Mucosa of rectum (tissue), 2 donors: ENCODE results near the gene HLA-A.

Source experiments
- H3K27ac ChIP-seq, 2 donors: one replicate each; pipeline ENCODE4 v1.7.0; 2013; ENCODE audit warnings: inconsistent platforms in 2 of 2, low read depth in 2 of 2, low read length in 2 of 2
- H3K27me3 ChIP-seq, 2 donors: one replicate each; pipeline ENCODE4 v1.7.0; 2013; ENCODE audit warnings: low read length in 2 of 2; ENCODE audit not compliant: control insufficient read depth in 2 of 2, insufficient read depth in 2 of 2
- H3K36me3 ChIP-seq, 2 donors: one replicate each; pipeline ENCODE4 v1.7.0; 2013; ENCODE audit warnings: low read length in 2 of 2; ENCODE audit not compliant: control insufficient read depth in 2 of 2, insufficient read depth in 2 of 2
- H3K4me1 ChIP-seq, 2 donors: one replicate each; pipeline ENCODE4 v1.7.0; 2013; ENCODE audit warnings: low read length in 2 of 2, mild to moderate bottlenecking in 1 of 2; ENCODE audit not compliant: control insufficient read depth in 2 of 2, insufficient read depth in 2 of 2
- H3K4me3 ChIP-seq, 2 donors: one replicate each; pipeline ENCODE4 v1.7.0; 2013; ENCODE audit warnings: low read length in 2 of 2
- H3K9ac ChIP-seq, 2 donors: one replicate each; pipeline ENCODE4 v1.7.0; 2013; ENCODE audit warnings: low read length in 2 of 2, low read depth in 1 of 2, mild to moderate bottlenecking in 1 of 2
- H3K9me3 ChIP-seq, 2 donors: one replicate each; pipeline ENCODE4 v1.7.0; 2013; ENCODE audit warnings: low read length in 2 of 2; ENCODE audit not compliant: control insufficient read depth in 2 of 2
- donor health status: healthy.
- donor health status: Normal muscosa, but diverticular disease.

The HLA-A gene

DNA sequence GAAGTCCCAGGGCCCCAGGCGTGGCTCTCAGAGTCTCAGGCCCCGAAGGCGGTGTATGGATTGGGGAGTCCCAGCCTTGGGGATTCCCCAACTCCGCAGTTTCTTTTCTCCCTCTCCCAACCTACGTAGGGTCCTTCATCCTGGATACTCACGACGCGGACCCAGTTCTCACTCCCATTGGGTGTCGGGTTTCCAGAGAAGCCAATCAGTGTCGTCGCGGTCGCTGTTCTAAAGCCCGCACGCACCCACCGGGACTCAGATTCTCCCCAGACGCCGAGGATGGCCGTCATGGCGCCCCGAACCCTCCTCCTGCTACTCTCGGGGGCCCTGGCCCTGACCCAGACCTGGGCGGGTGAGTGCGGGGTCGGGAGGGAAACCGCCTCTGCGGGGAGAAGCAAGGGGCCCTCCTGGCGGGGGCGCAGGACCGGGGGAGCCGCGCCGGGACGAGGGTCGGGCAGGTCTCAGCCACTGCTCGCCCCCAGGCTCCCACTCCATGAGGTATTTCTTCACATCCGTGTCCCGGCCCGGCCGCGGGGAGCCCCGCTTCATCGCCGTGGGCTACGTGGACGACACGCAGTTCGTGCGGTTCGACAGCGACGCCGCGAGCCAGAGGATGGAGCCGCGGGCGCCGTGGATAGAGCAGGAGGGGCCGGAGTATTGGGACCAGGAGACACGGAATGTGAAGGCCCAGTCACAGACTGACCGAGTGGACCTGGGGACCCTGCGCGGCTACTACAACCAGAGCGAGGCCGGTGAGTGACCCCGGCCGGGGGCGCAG lies at the start of gene HLA-A:
HLA-A (plus strand) TSS at position 258 of the 778 bp plus-strand sequence; CDS start at position 280, 22 bp downstream.
- Histone ChIP-seq H3K27ac (peak within 1 kb of the TSS; percentile 90 to 91), H3K36me3 (peaks cover 12 to 27% of the 10 kb centered on the region in 2 donors), H3K4me1 (peaks cover 18 to 21% of the 10 kb centered on the region in 2 donors), H3K27me3 (no peaks in the 10 kb centered on the region), H3K9ac (peak within 1 kb of the TSS; percentile 93 to 96), H3K4me3 (peak within 1 kb of the TSS; percentile 85 to 88), H3K9me3 (no peaks in the 10 kb centered on the region)

DNA sequence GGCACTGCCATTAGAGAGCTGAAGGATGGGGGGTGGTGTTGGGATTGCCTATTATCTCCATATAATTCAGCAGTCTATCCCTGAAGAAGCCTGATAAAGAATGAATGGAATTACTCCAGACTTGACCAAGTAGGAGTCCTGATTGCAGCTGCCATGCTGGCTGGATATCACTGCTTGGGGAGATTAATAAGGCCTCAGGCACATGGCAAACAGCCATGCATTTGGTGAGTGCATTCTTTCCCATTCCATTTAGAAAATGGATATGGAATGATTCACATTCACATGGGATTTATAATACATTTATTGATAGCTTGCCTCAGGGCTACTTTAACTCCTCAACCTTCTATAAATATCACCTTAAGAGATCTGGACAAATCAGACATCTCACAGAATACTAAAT lies 49.6 kb upstream of the HLA-A start:
- Histone ChIP-seq H3K4me1 (peaks cover 0 to 4% of the 10 kb centered on the region in 2 donors), H3K9ac (no peak overlapping the region), H3K9me3 (no peaks in the 10 kb centered on the region), H3K27me3 (no peaks in the 10 kb centered on the region), H3K4me3 (no peak overlapping the region), H3K27ac (no peak overlapping the region), H3K36me3 (peaks cover 4 to 10% of the 10 kb centered on the region in 2 donors)

DNA sequence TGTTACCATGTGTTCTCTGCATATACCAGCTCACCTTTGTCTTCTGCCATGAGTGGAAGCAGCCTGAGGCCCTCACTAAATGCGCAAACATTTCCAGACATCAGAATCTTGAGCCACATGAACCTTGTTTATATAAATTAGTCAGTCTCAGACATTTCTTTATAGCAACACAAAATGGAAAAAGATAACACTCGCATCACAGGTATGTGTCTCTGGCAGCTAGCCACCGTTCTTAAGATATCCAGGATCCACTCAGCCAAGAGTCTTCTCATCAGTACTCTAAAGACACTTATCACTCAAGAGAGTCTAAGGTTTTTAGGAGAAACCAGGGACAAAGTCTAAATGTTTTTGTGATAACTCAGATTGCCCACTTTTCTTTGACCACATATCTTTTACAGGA lies 43.1 kb upstream of the HLA-A start:
- Histone ChIP-seq H3K9ac (no peak overlapping the region), H3K4me3 (no peak overlapping the region), H3K27ac (no peak overlapping the region), H3K9me3 (no peaks in the 10 kb centered on the region), H3K36me3 (no peaks in the 10 kb centered on the region), H3K27me3 (no peaks in the 10 kb centered on the region), H3K4me1 (no peaks in the 10 kb centered on the region)

DNA sequence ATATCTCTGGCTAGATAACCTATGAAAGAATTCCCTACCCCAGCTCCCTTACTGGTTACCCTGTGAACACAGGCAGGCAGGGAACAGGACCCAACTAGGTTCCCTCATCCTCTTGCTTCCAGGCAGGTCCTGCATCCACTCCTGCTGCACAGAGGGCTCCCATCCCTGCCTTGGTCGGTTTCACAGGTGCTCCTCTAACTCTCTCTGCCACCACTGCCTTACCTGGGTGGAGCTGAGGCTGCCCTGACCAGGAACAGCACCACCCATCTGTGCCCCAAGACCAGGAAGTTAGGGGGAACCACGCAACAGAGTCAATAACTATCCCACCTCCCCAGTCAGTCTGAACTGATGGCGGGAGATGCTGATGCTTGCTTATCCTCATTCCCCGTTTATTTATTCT lies 37.0 kb upstream of the HLA-A start:
- H3K27me3 ChIP-seq, result no peaks in the 10 kb centered on the region
- no peaks in the 10 kb centered on the region for H3K9me3 ChIP-seq
- no peaks in the 10 kb centered on the region for H3K4me1 ChIP-seq
- H3K4me3 ChIP-seq, result no peak overlapping the region
- H3K9ac ChIP-seq, result no peak overlapping the region
- H3K27ac ChIP-seq, result no peak overlapping the region
- no peaks in the 10 kb centered on the region for H3K36me3 ChIP-seq

DNA sequence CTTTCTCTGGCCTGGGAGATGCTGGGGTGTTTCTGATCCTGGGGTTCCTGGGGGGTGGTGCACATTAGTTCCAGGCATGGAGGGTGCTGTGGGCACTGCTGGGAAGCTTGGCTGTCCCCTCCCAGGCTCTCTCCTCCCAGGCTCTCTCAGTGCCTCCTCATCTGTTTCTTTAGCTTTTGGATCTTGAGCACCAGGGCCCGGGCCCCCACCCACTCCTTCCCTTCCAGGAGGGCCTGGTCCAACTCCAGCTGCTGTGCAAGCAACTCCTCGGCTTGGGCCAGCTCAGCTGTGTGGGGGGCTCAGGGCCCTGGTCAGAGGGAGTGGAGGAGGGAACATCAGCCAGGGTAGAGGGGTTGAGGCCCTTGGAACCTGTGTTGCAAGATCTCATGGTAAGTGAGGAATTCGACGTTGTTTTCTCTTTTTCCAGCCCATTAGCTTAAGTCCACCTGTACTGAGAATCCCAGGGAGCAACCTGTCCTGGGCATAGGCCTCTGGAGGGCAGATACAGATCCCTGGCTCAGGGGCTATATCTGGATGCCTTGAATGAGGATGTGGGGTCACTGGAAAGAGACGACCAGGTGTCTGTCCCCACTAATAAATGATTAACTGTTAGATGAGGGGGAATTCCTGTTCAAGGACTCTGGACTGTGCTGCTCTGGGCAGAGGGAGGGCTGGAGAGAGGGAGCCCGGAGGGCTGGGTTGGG lies 34.5 kb upstream of the HLA-A start:
- no peaks in the 10 kb centered on the region for H3K4me1 ChIP-seq
- H3K4me3 ChIP-seq, result no peak overlapping the region
- H3K9ac ChIP-seq, result no peak overlapping the region
- no peaks in the 10 kb centered on the region for H3K27me3 ChIP-seq
- no peaks in the 10 kb centered on the region for H3K9me3 ChIP-seq
- H3K36me3 ChIP-seq, result no peaks in the 10 kb centered on the region
- H3K27ac ChIP-seq, result no peak overlapping the region

DNA sequence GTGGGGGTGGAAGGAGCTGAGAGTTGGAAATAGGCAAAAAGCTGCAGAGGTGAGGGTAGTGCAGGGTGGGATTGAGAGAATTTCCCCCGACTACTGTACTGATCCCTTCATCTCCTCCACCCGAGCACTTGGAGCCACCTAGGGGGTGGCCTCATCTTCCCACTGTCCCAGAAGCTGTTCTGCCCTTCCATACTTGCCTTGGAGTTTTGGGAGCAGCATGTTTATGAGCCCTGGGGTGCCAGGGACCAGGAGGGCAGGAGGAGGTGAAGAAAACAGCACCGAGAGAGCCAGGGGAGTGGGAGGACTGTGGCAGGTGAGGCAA lies 34.0 kb upstream of the HLA-A start:
- H3K9ac ChIP-seq, result no peak overlapping the region
- no peaks in the 10 kb centered on the region for H3K9me3 ChIP-seq
- H3K4me1 ChIP-seq, result no peaks in the 10 kb centered on the region
- H3K27me3 ChIP-seq, result no peaks in the 10 kb centered on the region
- H3K4me3 ChIP-seq, result no peak overlapping the region
- no peak overlapping the region for H3K27ac ChIP-seq
- H3K36me3 ChIP-seq, result no peaks in the 10 kb centered on the region

DNA sequence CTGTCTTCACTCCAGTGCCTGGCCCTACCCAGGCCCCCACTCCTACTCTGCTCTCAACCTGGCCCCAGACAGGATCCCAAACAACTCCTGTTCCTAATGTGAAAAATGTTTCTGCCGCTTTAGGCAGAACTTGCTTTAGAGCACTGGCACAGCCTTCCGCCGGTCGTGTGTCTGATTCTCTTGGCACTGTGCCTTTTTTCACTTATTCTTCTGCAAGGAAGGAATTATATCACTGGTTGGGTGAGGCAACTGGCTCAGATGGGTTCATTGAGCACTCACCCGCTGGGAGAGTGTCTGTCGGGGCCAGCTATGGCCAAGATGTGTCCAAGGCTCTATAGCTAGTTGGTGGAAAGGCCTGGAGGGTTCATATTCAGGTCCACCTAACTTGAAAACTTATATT lies 33.6 kb upstream of the HLA-A start:
- no peaks in the 10 kb centered on the region for H3K27me3 ChIP-seq

DNA sequence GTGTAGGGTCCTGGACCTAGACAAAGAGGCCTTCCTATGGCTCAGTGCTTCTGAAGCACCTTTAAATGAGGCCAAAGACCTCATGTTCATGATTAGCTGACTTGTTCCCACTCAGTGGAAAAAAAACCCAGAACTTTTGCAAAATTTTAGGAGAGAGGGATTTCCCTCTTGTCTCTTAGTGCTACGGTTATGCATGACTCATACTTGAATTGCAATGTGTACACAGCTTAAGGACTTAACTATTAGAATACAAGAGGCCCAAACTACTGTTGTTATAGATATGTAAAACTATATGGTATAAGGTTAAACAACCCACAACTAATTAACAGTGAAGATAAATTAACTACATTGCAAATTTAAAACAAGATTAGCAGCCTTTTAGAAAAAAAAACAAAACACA lies 32.3 kb upstream of the HLA-A start:
- Histone ChIP-seq H3K27me3 (peaks cover 0 to 2% of the 10 kb centered on the region in 2 donors), H3K27ac (no peak overlapping the region), H3K9me3 (no peaks in the 10 kb centered on the region), H3K4me1 (no peaks in the 10 kb centered on the region), H3K36me3 (no peaks in the 10 kb centered on the region), H3K4me3 (no peak overlapping the region), H3K9ac (no peak overlapping the region)

More for the DNA sequence above, 33.6 kb upstream of the HLA-A start:
- Histone ChIP-seq H3K4me3 (no peak overlapping the region), H3K27ac (no peak overlapping the region), H3K9me3 (no peaks in the 10 kb centered on the region), H3K4me1 (no peaks in the 10 kb centered on the region), H3K36me3 (no peaks in the 10 kb centered on the region), H3K9ac (no peak overlapping the region)

DNA sequence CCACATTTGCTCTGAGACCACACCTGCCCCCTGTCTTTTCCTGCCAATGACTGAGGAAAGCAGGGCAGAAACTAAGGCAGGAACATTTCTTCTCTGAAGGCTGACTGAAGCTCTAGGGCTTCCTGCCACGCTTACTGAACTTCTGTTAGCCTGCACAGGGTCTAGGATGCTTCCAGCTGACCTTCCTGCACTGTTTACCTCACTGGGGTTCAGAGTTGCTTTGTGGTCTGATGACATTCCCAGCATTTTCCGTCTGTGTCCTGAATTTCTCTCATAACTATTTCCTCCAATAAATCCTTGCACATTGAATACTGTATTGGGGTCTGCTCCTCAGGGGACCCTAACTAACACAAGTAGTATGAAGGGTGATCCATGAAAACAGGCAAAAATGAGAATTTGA lies 29.5 kb upstream of the HLA-A start:
- Histone ChIP-seq H3K27ac (no peak overlapping the region), H3K4me3 (no peak overlapping the region), H3K9ac (no peak overlapping the region), H3K4me1 (no peaks in the 10 kb centered on the region), H3K27me3 (peaks cover 0 to 2% of the 10 kb centered on the region in 2 donors), H3K36me3 (no peaks in the 10 kb centered on the region), H3K9me3 (no peaks in the 10 kb centered on the region)

DNA sequence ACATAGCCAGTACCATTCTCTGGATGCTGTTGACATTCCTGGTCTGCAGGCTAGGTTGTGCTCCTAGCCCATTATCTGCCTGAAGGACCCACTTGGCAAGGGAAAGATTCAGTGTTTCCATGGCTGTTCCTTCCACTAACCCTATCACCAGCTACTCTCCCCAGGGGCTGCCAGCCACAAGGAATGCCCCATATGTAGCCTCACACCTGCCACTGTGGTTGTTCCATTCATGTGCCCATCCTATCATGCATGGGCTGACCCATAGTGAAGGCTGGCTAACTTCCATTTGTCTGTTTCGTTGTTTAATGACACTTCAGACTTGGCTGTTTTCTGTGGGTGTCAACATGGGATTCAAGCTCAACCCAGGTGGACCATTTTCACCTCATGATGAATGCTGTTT lies 25.6 kb upstream of the HLA-A start:
- Histone ChIP-seq H3K9me3 (no peaks in the 10 kb centered on the region), H3K36me3 (no peaks in the 10 kb centered on the region), H3K9ac (no peak overlapping the region), H3K27me3 (peaks cover 0 to 2% of the 10 kb centered on the region in 2 donors), H3K27ac (no peak overlapping the region), H3K4me3 (no peak overlapping the region), H3K4me1 (no peaks in the 10 kb centered on the region)
